Osteoblast (primary cell): ENCODE data around the gene LCE3E. TPM values are rescaled to one million over a fixed set of nuclear protein-coding genes. Genes with fewer than 3 reads are reported as not detected.

Experiments
- DNase-seq: peaks from one replicate; pipeline ENCODE4 v3.0.0; 2011; ENCODE audit warnings: low spot score, mixed read lengths; ENCODE audit not compliant: insufficient read length; ENCODE audit errors: missing footprints
- H2AFZ ChIP-seq: 2 replicates; pipeline ENCODE4 v1.6.0; 2011; ENCODE audit warnings: mild to moderate bottlenecking, low read length
- H3K27ac ChIP-seq: 2 replicates; pipeline ENCODE4 v1.5.1; 2011; ENCODE audit warnings: mild to moderate bottlenecking, low read depth, low read length, moderate library complexity
- H3K27me3 ChIP-seq: 2 replicates; pipeline ENCODE4 v1.6.0; 2012; ENCODE audit warnings: mild to moderate bottlenecking, control low read depth, inconsistent platforms, low read length, moderate library complexity; ENCODE audit not compliant: insufficient read depth
- H3K36me3 ChIP-seq: 2 replicates; pipeline ENCODE4 v1.5.1; 2011; ENCODE audit warnings: mild to moderate bottlenecking, low read length, control low read depth, moderate library complexity; ENCODE audit not compliant: insufficient read depth
- H3K4me1 ChIP-seq: 2 replicates; pipeline ENCODE4 v1.5.1; 2011; ENCODE audit warnings: mild to moderate bottlenecking, low read length, control low read depth, moderate library complexity; ENCODE audit not compliant: insufficient read depth
- H3K4me2 ChIP-seq: 2 replicates; pipeline ENCODE4 v1.6.0; 2011; ENCODE audit warnings: mild to moderate bottlenecking, low read length; ENCODE audit not compliant: insufficient read depth
- H3K4me3 ChIP-seq: fragments of 200-600 bp; sonication (generic); 3 replicates; pipeline ENCODE4 v1.5.1; 2012; ENCODE audit warnings: mild to moderate bottlenecking, low read length, inconsistent platforms; ENCODE audit not compliant: insufficient read depth
- H3K79me2 ChIP-seq: 2 replicates; pipeline ENCODE4 v1.6.0; 2012; ENCODE audit warnings: mild to moderate bottlenecking, low read length, control low read depth, inconsistent platforms; ENCODE audit not compliant: insufficient read depth
- H3K9me3 ChIP-seq: 2 replicates; pipeline ENCODE4 v1.5.1; 2011; ENCODE audit warnings: low read depth, low read length, control low read depth
- H4K20me1 ChIP-seq: 2 replicates; pipeline ENCODE4 v1.6.0; 2012; ENCODE audit warnings: mild to moderate bottlenecking, low read length, control low read depth; ENCODE audit not compliant: insufficient read depth
- CTCF ChIP-seq: IDR thresholded peaks from 2 replicates; pipeline ENCODE4 v1.5.1; 2011; ENCODE audit warnings: mild to moderate bottlenecking, low read depth, low read length, moderate library complexity; ENCODE audit errors: extremely low read depth
- total RNA-seq: library from RNA; depleted of rRNA; stranded (reverse); fragments of >200 nt; gene quantifications from 2 replicates; pipeline ENCODE4 v1.2.3, GENCODE V29; 2012

LCE3E gene
- total RNA-seq, 1 donor, result not detected

GRCh38 chr1:152543820-152544219 lies 22.8 kb downstream of the LCE3E start:
- Histone ChIP-seq H2AFZ (no peak overlapping the region), H3K79me2 (no peaks in the 10 kb centered on the region), H4K20me1 (no peaks in the 10 kb centered on the region), H3K4me2 (no peak overlapping the region), H3K4me3 (no peak overlapping the region), H3K4me1 (no peaks in the 10 kb centered on the region), H3K36me3 (no peaks in the 10 kb centered on the region), H3K9me3 (no peaks in the 10 kb centered on the region), H3K27ac (no peak overlapping the region), H3K27me3 (no peaks in the 10 kb centered on the region)
- DNase-seq, result no peak
- TF ChIP-seq CTCF, result peak; percentile 18

DNA sequence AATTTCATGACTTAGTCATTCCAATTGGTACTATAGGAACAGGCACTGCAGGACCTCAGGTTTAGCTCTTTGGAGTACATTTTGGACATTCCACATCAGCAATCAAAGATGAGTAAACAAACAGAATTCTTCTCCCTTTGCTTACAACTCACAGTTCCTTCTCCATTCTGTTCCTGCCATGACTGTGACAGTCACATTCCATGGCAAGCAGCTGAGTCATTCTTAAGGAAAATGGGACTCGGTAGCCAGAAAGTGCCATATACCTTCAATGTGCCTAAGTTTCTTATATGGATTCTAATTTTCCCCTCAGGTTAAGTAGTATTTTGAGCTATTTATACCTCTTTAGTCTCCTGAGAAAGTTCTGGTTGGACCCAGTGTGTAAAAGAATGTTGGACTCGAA lies 26.7 kb downstream of the LCE3E start:
- no peaks in the 10 kb centered on the region for H4K20me1 ChIP-seq
- H3K36me3 ChIP-seq, result no peaks in the 10 kb centered on the region
- no peak overlapping the region for H2AFZ ChIP-seq
- TF ChIP-seq CTCF, result no peak
- H3K4me2 ChIP-seq, result no peak overlapping the region
- H3K79me2 ChIP-seq, result no peaks in the 10 kb centered on the region
- DNase-seq, result peak; percentile 71
- H3K27ac ChIP-seq, result no peak overlapping the region
- H3K27me3 ChIP-seq, result no peaks in the 10 kb centered on the region
- no peaks in the 10 kb centered on the region for H3K9me3 ChIP-seq
- no peaks in the 10 kb centered on the region for H3K4me1 ChIP-seq
- no peak overlapping the region for H3K4me3 ChIP-seq

DNA sequence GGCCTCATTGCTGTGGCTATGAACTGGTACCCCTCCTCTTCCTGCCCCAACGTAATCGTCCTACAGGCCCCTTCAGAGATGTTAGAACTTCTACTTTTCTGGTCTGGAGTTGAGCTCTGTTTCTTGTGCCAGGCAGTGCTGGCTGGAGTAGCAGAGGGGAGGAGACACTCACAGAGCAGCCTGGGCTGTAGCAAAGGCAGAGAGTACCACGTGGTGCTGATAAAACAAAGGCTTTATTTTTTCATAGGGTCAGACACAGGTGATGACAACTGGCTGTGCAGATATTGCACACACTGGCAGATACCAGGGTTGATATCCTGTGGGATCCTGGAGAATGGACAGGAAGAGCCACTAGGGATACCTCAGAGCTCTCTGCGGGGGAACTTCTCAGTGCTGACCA lies 29.1 kb downstream of the LCE3E start:
- TF ChIP-seq CTCF, result no peak
- Histone ChIP-seq H3K4me3 (no peak overlapping the region), H3K79me2 (no peaks in the 10 kb centered on the region), H2AFZ (no peak overlapping the region), H3K27me3 (no peaks in the 10 kb centered on the region), H3K27ac (no peak overlapping the region), H3K4me2 (no peak overlapping the region), H4K20me1 (no peaks in the 10 kb centered on the region), H3K9me3 (no peaks in the 10 kb centered on the region), H3K36me3 (no peaks in the 10 kb centered on the region), H3K4me1 (no peaks in the 10 kb centered on the region)
- DNase-seq, result no peak

DNA sequence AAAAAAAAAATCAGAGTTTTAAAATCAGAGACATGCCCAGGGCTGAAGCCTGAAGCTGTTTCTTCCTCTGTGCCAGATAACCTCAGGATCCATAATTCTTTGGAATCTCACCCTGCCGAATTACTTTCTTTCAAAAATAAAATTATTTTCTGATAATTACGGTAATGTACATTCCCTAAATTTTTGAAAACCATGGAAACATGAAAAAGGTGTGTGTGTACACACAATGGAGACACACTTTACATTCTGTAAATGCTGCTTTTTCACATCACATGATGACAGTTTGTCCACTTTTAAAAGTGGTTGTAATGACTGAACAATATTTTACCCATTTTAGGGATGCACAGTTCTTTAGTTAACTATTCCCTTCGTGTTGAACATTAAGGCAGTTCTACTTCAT lies 30.8 kb downstream of the LCE3E start:
- Histone ChIP-seq H3K36me3 (no peaks in the 10 kb centered on the region), H3K79me2 (no peaks in the 10 kb centered on the region), H3K27me3 (no peaks in the 10 kb centered on the region), H2AFZ (no peak overlapping the region), H4K20me1 (no peaks in the 10 kb centered on the region), H3K4me2 (no peak overlapping the region), H3K9me3 (no peaks in the 10 kb centered on the region), H3K4me1 (no peaks in the 10 kb centered on the region), H3K4me3 (no peak overlapping the region), H3K27ac (no peak overlapping the region)
- DNase-seq, result no peak
- no peak for TF ChIP-seq CTCF
